ENCODE results near the gene IFITM2. TPM values are rescaled to one million over a fixed set of nuclear protein-coding genes. Genes with fewer than 3 reads are reported as not detected.
"Not testable (repeated sequence)": the region's sequence is repeated elsewhere in the genome, so short reads cannot be mapped to it uniquely, and the experiment has no call there.

Gene IFITM2
- total RNA-seq (2016; rRNA removed; fragmentation: Illumina TruSeq; extraction: Trizol) (10.4 and 13.8 TPM in 2 replicates), polyA plus RNA-seq (2011; rRNA removed) (267 and 289 TPM in 2 replicates), polyA minus RNA-seq (2011; rRNA and poly(A)+ RNA removed; ENCODE audit: low replicate concordance) (409 and 521 TPM in 2 replicates), Bru-seq, nascent RNA (percentile 73 among the genes with signal in this experiment), BruChase-seq, experiment 1, labeled RNA remaining after a 6-hour chase (percentile 89 among the genes with signal in this experiment), BruChase-seq, experiment 2, labeled RNA remaining after a 2-hour chase (percentile 73 among the genes with signal in this experiment)
- 4.6 and 5.5 TPM in 2 replicates for total RNA-seq (2016; cell fraction: cytosol; rRNA removed; fragmentation: Illumina TruSeq; extraction: Trizol; ENCODE audit: low read depth)
- 11.6 and 12.1 TPM in 2 replicates for total RNA-seq (2016; cell fraction: insoluble cytoplasmic fraction; rRNA removed; fragmentation: Illumina TruSeq; extraction: Trizol)
- total RNA-seq (2016; cell fraction: membrane; rRNA removed; fragmentation: Illumina TruSeq; extraction: Trizol) = 5.2 and 7.6 TPM in 2 replicates
- total RNA-seq (2016; cell fraction: nucleus; rRNA removed; fragmentation: Illumina TruSeq; extraction: Trizol) = 6.0 and 9.0 TPM in 2 replicates
- 371 and 454 TPM in 2 replicates for polyA plus RNA-seq (2011; cell fraction: cytosol; rRNA removed)
- 88.0 and 115 TPM in 2 replicates for polyA plus RNA-seq (2011; cell fraction: nucleus; rRNA removed)
- polyA plus RNA-seq (2012) = 111 and 258 TPM in 2 replicates
- 23.4 and 27.5 TPM in 2 replicates for polyA plus RNA-seq (2016; cell fraction: cytosol; fragmentation: Illumina TruSeq; extraction: Trizol; ENCODE audit: low read depth)
- 52.2 and 56.6 TPM in 2 replicates for polyA plus RNA-seq (2016; cell fraction: insoluble cytoplasmic fraction; fragmentation: Illumina TruSeq; extraction: Trizol; ENCODE audit: low read depth)
- 26.5 and 30.4 TPM in 2 replicates for polyA plus RNA-seq (2016; cell fraction: membrane; fragmentation: Illumina TruSeq; extraction: Trizol; ENCODE audit: low read depth)
- polyA plus RNA-seq (2016; cell fraction: nucleus; fragmentation: Illumina TruSeq; extraction: Trizol; ENCODE audit: insufficient read depth, low read depth) = 46.2 and 58.7 TPM in 2 replicates
- polyA minus RNA-seq (2011; cell fraction: cytosol; rRNA and poly(A)+ RNA removed) = 52.0 and 52.6 TPM in 2 replicates
- 21.9 and 27.4 TPM in 2 replicates for polyA minus RNA-seq (2011; cell fraction: nucleus; rRNA and poly(A)+ RNA removed)
- long read RNA-seq, experiment 1, transcript IFITM2-206 (2 exons, 892 nt) = major isoform, 87 of 92 reads
- long read RNA-seq, experiment 1, partial matches to known transcripts = 2 of 92 reads
- long read RNA-seq, experiment 1, other reads (novel, unspliced or antisense) = 3 of 92 reads
- long read RNA-seq, experiment 2, transcript IFITM2-206 (2 exons, 892 nt) = major isoform, 201 of 219 reads
- long read RNA-seq, experiment 2, partial matches to known transcripts = 0 of 219 reads
- long read RNA-seq, experiment 2, other reads (novel, unspliced or antisense) = 17 of 219 reads

- Histone ChIP-seq H3K4me3 (replicated peaks in 1 of 3; ENCODE audit: insufficient read depth in 1 of 3, low read depth in 2 of 3, low read length in 3 of 3) (peak within 1 kb of the TSS; percentile 48 to 69 (median 50); a peak in 5 of 6 replicates), H3K27ac (ENCODE audit: extremely low read length, insufficient read depth, low read length) (peak within 1 kb of the TSS; percentile 43), H3K4me1 (ENCODE audit: insufficient read depth, low read length) (peaks cover 61% of the 10 kb centered on the region), H3K9ac (ENCODE audit: insufficient read depth, low read depth, low read length) (peak within 1 kb of the TSS; percentile 42), H3K4me2 (ENCODE audit: low read depth, low read length) (peak within 1 kb of the TSS; percentile 83)
- H2AFZ ChIP-seq (ENCODE audit: low read length); H3K79me2 ChIP-seq (ENCODE audit: insufficient read depth, low read length); H3K36me3 ChIP-seq (replicated peaks in 1 of 2; ENCODE audit: control insufficient read depth in 1 of 2, insufficient read depth in 2 of 2, low read length in 2 of 2); CTCF ChIA-PET (ENCODE audit: low intra/inter-chr PET ratio, low total read pairs); in situ Hi-C loops (cut with HindIII; ENCODE audit: extremely low pct_ligation_motif_present, low pct_unique_long_range_greater_than_20kb); H3K9me3 ChIP-seq (ENCODE audit: low read length); H4K20me1 ChIP-seq (ENCODE audit: insufficient read depth, low read length); H3K27me3 ChIP-seq (ENCODE audit: control insufficient read depth in 1 of 2, insufficient read depth in 2 of 2, low read length in 2 of 2); TF ChIP-seq FOXA1, LCORL (IDR thresholded peaks at IDR 0.05): not testable (repeated sequence)
- WGBS (ENCODE audit: low lambda C conversion rate) = 0% methylated on average over 3 of the region's 28 CpGs
- POLR2A ChIA-PET = interaction anchor here (0.6 to 1.9 kb wide), 10 partner anchors 9 to 101 kb away, joined by 3 to 12 read pairs (median 6); partner anchors contain the start of genes BET1L, IFITM3 and RIC8A
- intact Hi-C loops (cut with micrococcal nuclease; ENCODE audit: unreplicated experiment) = loop anchor here (5.0 kb wide), 1 partner anchor 49 kb away; no protein-coding TSS in a partner anchor
- ATAC-seq (peak; percentile 65), FAIRE-seq (peak; percentile 36), DNase-seq (ENCODE audit: low spot score) (peak; percentile 83)
- BruUV-seq (replicated peaks) = TSS peak; percentile 87
- TF ChIP-seq CEBPG (CRISPR knock-in tag; IDR thresholded peaks at IDR 0.05) (peak; percentile 56; the same call in 1 of the 2 replicates), SIN3A (IDR thresholded peaks at IDR 0.05; ENCODE audit: borderline replicate concordance, low read depth, low read length) (peak; percentile 33; the same call in 1 of the 2 replicates), SMC3 (IDR thresholded peaks at IDR 0.05; ENCODE audit: low read length) (peak; percentile 16; the same call in 1 of the 2 replicates), HOXA3 (CRISPR knock-in tag; IDR thresholded peaks at IDR 0.05) (peak; percentile 15; the same call in 1 of the 2 replicates), THRA (CRISPR knock-in tag; IDR thresholded peaks at IDR 0.05; ENCODE audit: borderline replicate concordance) (peak; percentile 44; the same call in 1 of the 2 replicates), KAT8 (CRISPR knock-in tag; IDR thresholded peaks at IDR 0.05) (peak; percentile 34; the same call in 1 of the 2 replicates), SALL1 (CRISPR knock-in tag; IDR thresholded peaks at IDR 0.05) (peak; percentile 37; the same call in 1 of the 2 replicates), PAXIP1 (CRISPR knock-in tag; conservative IDR thresholded peaks at IDR 0.05) (0 out of 2 replicates have a peak, but pooled peaks have one; percentile 15), FOXA1 (CRISPR knock-in tag; IDR thresholded peaks at IDR 0.05) (peak; percentile 59; the same call in 1 of the 2 replicates), PHF21A (CRISPR knock-in tag; IDR thresholded peaks at IDR 0.05) (0 out of 2 replicates have a peak, but pooled peaks have one; percentile 24), LCORL (CRISPR knock-in tag; IDR thresholded peaks at IDR 0.05) (0 out of 2 replicates have a peak, but pooled peaks have one; percentile 31)
These were observed at the start of gene IFITM2 for GRCh38 chr11:307766-308708. Gene IFITM2, plus strand, starts transcription at chr11:307816. Its CDS starts 377 bp downstream, at chr11:308193.

Measured in HepG2 (cell line).